GM18870 (cell line): ENCODE measurements around the gene SIGLEC14.

Experiments
- ATAC-seq: cut with Tn5 transposase; IDR thresholded peaks from one replicate; pipeline ENCODE4 v1.9.1; 2021; ENCODE audit warnings: moderate library complexity; ENCODE audit not compliant: unreplicated experiment

SIGLEC14 gene

GRCh38 chr19:51626675-51627074 lies 19.9 kb downstream of the SIGLEC14 start:
- ATAC-seq = no peak

GRCh38 chr19:51621178-51621577 lies 25.4 kb downstream of the SIGLEC14 start:
- ATAC-seq = no peak

- ATAC-seq = no peak
These were observed 30.6 kb downstream of the SIGLEC14 start for GRCh38 chr19:51615991-51616390.

GRCh38 chr19:51614789-51615188 lies 31.8 kb downstream of the SIGLEC14 start:
- ATAC-seq = no peak

- ATAC-seq = no peak
These were observed 36.0 kb downstream of the SIGLEC14 start for GRCh38 chr19:51610576-51610975.

GRCh38 chr19:51607920-51608562 lies 38.6 kb downstream of the SIGLEC14 start:
- no peak for ATAC-seq

- ATAC-seq = peak; percentile 87
These were observed 39.5 kb downstream of the SIGLEC14 start for GRCh38 chr19:51607077-51607476.

- ATAC-seq = no peak
These were observed 44.3 kb downstream of the SIGLEC14 start for GRCh38 chr19:51602189-51602854.

GRCh38 chr19:51600940-51601580 lies 45.6 kb downstream of the SIGLEC14 start:
- ATAC-seq = no peak

- no peak for ATAC-seq
These were observed 47.5 kb downstream of the SIGLEC14 start for GRCh38 chr19:51599084-51599483.

GRCh38 chr19:51598159-51598915 lies 48.3 kb downstream of the SIGLEC14 start:
- ATAC-seq = no peak

- ATAC-seq = no peak
These were observed 51.1 kb downstream of the SIGLEC14 start for GRCh38 chr19:51595190-51596175.

GRCh38 chr19:51594774-51595109 lies 51.9 kb downstream of the SIGLEC14 start:
- ATAC-seq = no peak

GRCh38 chr19:51593969-51594773 lies 52.5 kb downstream of the SIGLEC14 start:
- ATAC-seq = peak; percentile 90

GRCh38 chr19:51593138-51593890 lies 53.3 kb downstream of the SIGLEC14 start:
- ATAC-seq = no peak
